A549 (cell line): ENCODE measurements around the gene DENND5A. TPM values are rescaled to one million over a fixed set of nuclear protein-coding genes. Genes with fewer than 3 reads are reported as not detected.

Experiments used
- ATAC-seq, 2 experiments: fragments of 200-7000 bp in 1 of 2; fragments of >200 bp in 1 of 2; cut with Nextera tagmentation in 1 of 2; cut with Tn5 transposase in 1 of 2; 3 replicates each; pipeline versions ENCODE4 v1.8.0 to v1.9.1; 2018 to 2020; ENCODE audit warnings: mild to moderate bottlenecking in 1 of 2, moderate library complexity in 1 of 2
- CTCF ChIA-PET: fragments of 300-600 bp; sonication (Branson Sonifier 250); formaldehyde crosslinking; extraction: SDS; loops from one replicate; lab custom pipeline; 2021; ENCODE audit warnings: antibody characterized with exemption, inconsistent platforms; lab: Yijun Ruan, JAX
- POLR2A ChIA-PET: fragments of 350-600 bp; formaldehyde crosslinking; extraction: SDS; loops from one replicate; lab custom pipeline; 2021; ENCODE audit warnings: antibody characterized with exemption, inconsistent platforms; lab: Yijun Ruan, JAX
- DNase-seq, 2 experiments: peaks; one replicate each; pipeline versions ENCODE4 v3.0.0 to v3.0.0-alpha.2; 2011 to 2016; ENCODE audit warnings: low read depth in 1 of 2, low spot score in 1 of 2
- FAIRE-seq: peaks from 2 replicates; lab custom pipeline; 2011; peaks lifted over from hg19 to GRCh38; lab: Jason Lieb, UNC
- H3K27ac ChIP-seq, 2 experiments: fragments of >200 bp; sonication (Bioruptor Twin); formaldehyde crosslinking; 3 replicates each; pipeline ENCODE4 v1.5.1; 2016 to 2017
- H3K4me1 ChIP-seq: fragments of >200 bp; sonication (Bioruptor Twin); formaldehyde crosslinking; 3 replicates; pipeline ENCODE4 v1.6.1; 2016
- H3K4me2 ChIP-seq: fragments of >200 bp; sonication (Bioruptor Twin); formaldehyde crosslinking; 3 replicates; pipeline ENCODE4 v1.6.1; 2016
- H3K4me3 ChIP-seq: fragments of >200 bp; sonication (Bioruptor Twin); formaldehyde crosslinking; 3 replicates; pipeline ENCODE4 v1.5.1; 2016
- H3K9me3 ChIP-seq: fragments of >200 bp; sonication (Bioruptor Twin); formaldehyde crosslinking; 3 replicates; pipeline ENCODE4 v1.6.1; 2016
- BCL3 ChIP-seq: fragments of >200 bp; sonication (Bioruptor Twin); formaldehyde crosslinking; IDR thresholded peaks from 3 replicates; pipeline ENCODE4 v1.6.1; 2016
- CEBPB ChIP-seq, 2 experiments: fragments of >200 bp in 1 of 2; sonication (Bioruptor Twin) in 1 of 2; formaldehyde crosslinking in 1 of 2; IDR thresholded peaks; 2 replicates each; pipeline ENCODE4 v1.6.1; 2012 to 2016
- CHD2 ChIP-seq: fragments of 150-350 bp; IDR thresholded peaks from 2 replicates; pipeline ENCODE4 v1.6.1; 2014; ENCODE audit warnings: low read length; ENCODE audit not compliant: partially characterized antibody
- CTCF ChIP-seq: fragments of >200 bp; sonication (Bioruptor Twin); formaldehyde crosslinking; IDR thresholded peaks from 3 replicates; pipeline ENCODE4 v1.5.1; 2016
- EHMT2 ChIP-seq: fragments of 200-600 bp; sonication (generic); IDR thresholded peaks from 2 replicates; pipeline ENCODE4 v1.6.1; 2016; ENCODE audit warnings: antibody characterized with exemption, low read depth, mild to moderate bottlenecking, moderate library complexity
- EP300 ChIP-seq, 2 experiments: fragments of >200 bp; sonication (Bioruptor Twin); formaldehyde crosslinking; IDR thresholded peaks; 2 replicates in 1 of 2; 3 replicates in 1 of 2; pipeline ENCODE4 v1.6.1; 2016 to 2017
- FOSL2 ChIP-seq, 2 experiments: fragments of 450-650 bp in 1 of 2; fragments of >200 bp in 1 of 2; sonication (Bioruptor Twin) in 1 of 2; formaldehyde crosslinking; IDR thresholded peaks; 2 replicates each; pipeline versions ENCODE4 v1.5.0 to v1.6.1; 2016 to 2020; ENCODE audit warnings: mild to moderate bottlenecking in 1 of 2, moderate library complexity in 1 of 2
- FOXS1 ChIP-seq: fragments of 250-450 bp; sonication (Bioruptor Pico); IDR thresholded peaks from 2 replicates; pipeline ENCODE4 v1.5.0; 2020; ENCODE audit warnings: mild to moderate bottlenecking, moderate library complexity
- GATA3 ChIP-seq: IDR thresholded peaks from 2 replicates; pipeline ENCODE4 v1.6.1; 2012; ENCODE audit warnings: borderline replicate concordance
- HES2 ChIP-seq: fragments of >200 bp; sonication (Bioruptor Twin); formaldehyde crosslinking; IDR thresholded peaks from 2 replicates; pipeline ENCODE4 v1.6.1; 2016
- HEYL ChIP-seq: fragments of 250-450 bp; sonication (Bioruptor Pico); IDR thresholded peaks from 2 replicates; pipeline ENCODE4 v1.8.0; 2021; ENCODE audit warnings: mild to moderate bottlenecking, moderate library complexity
- HMGXB4 ChIP-seq: fragments of 250-450 bp; sonication (Bioruptor Pico); IDR thresholded peaks from 2 replicates; pipeline ENCODE4 v1.5.0; 2021; ENCODE audit warnings: mild to moderate bottlenecking, moderate library complexity, borderline replicate concordance
- HOXA7 ChIP-seq: fragments of 250-450 bp; sonication (Bioruptor Pico); IDR thresholded peaks from 2 replicates; pipeline ENCODE4 v1.5.0; 2020; ENCODE audit warnings: mild to moderate bottlenecking, moderate library complexity
- HOXB13 ChIP-seq: fragments of 250-450 bp; sonication (Bioruptor Pico); IDR thresholded peaks from 2 replicates; pipeline ENCODE4 v1.5.0; 2020; ENCODE audit warnings: low read depth, mild to moderate bottlenecking, moderate library complexity
- KDM1A ChIP-seq: fragments of 200-600 bp; sonication (generic); IDR thresholded peaks from 2 replicates; pipeline ENCODE4 v1.6.1; 2016; ENCODE audit warnings: low read depth, mild to moderate bottlenecking
- MYC ChIP-seq: IDR thresholded peaks from 2 replicates; pipeline ENCODE4 v1.6.1; 2012; ENCODE audit warnings: mild to moderate bottlenecking, inconsistent platforms, low read length, improper control_type of control experiment, borderline replicate concordance
- NPAS2 ChIP-seq: fragments of 250-450 bp; sonication (Bioruptor Pico); IDR thresholded peaks from 2 replicates; pipeline ENCODE4 v1.8.0; 2022; ENCODE audit warnings: mild to moderate bottlenecking, moderate library complexity, borderline replicate concordance
- NR3C1 ChIP-seq: fragments of >200 bp; sonication (Bioruptor Twin); formaldehyde crosslinking; IDR thresholded peaks from 3 replicates; pipeline ENCODE4 v1.6.1; 2017
- PHF8 ChIP-seq: fragments of 200-600 bp; sonication (generic); IDR thresholded peaks from 2 replicates; pipeline ENCODE4 v1.6.1; 2016; ENCODE audit warnings: low read depth, mild to moderate bottlenecking, antibody characterized with exemption, moderate library complexity, borderline replicate concordance
- POLR2A ChIP-seq: IDR thresholded peaks from 2 replicates; pipeline ENCODE4 v1.6.1; 2012; ENCODE audit warnings: mild to moderate bottlenecking, low read length
- RAD21 ChIP-seq, 2 experiments: fragments of >200 bp in 1 of 2; sonication (Bioruptor Twin) in 1 of 2; formaldehyde crosslinking in 1 of 2; IDR thresholded peaks in 1 of 2; conservative IDR thresholded peaks in 1 of 2; 2 replicates in 1 of 2; 3 replicates in 1 of 2; pipeline ENCODE4 v1.6.1; 2012 to 2018; ENCODE audit warnings: inconsistent platforms in 1 of 2
- RARB ChIP-seq: fragments of 250-450 bp; sonication (Bioruptor Pico); IDR thresholded peaks from 2 replicates; pipeline ENCODE4 v1.8.0; 2021; ENCODE audit warnings: mild to moderate bottlenecking, moderate library complexity
- SMC3 ChIP-seq: fragments of >200 bp; sonication (Bioruptor Twin); formaldehyde crosslinking; IDR thresholded peaks from 3 replicates; pipeline ENCODE4 v1.6.1; 2018; ENCODE audit warnings: inconsistent platforms
- TFCP2L1 ChIP-seq: fragments of 250-450 bp; sonication (Bioruptor Pico); IDR thresholded peaks from 2 replicates; pipeline ENCODE4 v1.5.0; 2021; ENCODE audit warnings: mild to moderate bottlenecking
- ZFP36 ChIP-seq: fragments of 450-650 bp; IDR thresholded peaks from 2 replicates; pipeline ENCODE4 v1.6.1; 2014; ENCODE audit warnings: borderline replicate concordance; ENCODE audit not compliant: partially characterized antibody
- ZSCAN20 ChIP-seq: fragments of 250-450 bp; sonication (Bioruptor Pico); IDR thresholded peaks from 2 replicates; pipeline ENCODE4 v1.8.0; 2022; ENCODE audit warnings: mild to moderate bottlenecking, moderate library complexity
- WGBS: methylation state at CpG from one replicate; pipeline ENCODE4 v1.1.6; 2017; ENCODE audit errors: missing lambda C conversion rate; 5-methylcytosine and 5-hydroxymethylcytosine counted together
- polyA plus RNA-seq, 4 experiments: library from polyadenylated mRNA; depleted of rRNA in 3 of 4; stranded (reverse); fragments of >200 nt; fragmentation: RNase III in 1 of 4; extraction: RNeasy Plus Mini Kit Qiagen cat#74134 plus additional on column Dnase treatment in 1 of 4; gene quantifications; 2 replicates in 3 of 4; 3 replicates in 1 of 4; pipeline ENCODE4 v1.2.3, GENCODE V29; 2011 to 2017

Gene DENND5A
- polyA plus RNA-seq, 2 of the 4 experiments (the other 2 are of a cell fraction) = 36.6 to 88.7 TPM

- ChIA-PET CTCF (interaction anchor here (0.7 to 2.4 kb wide), 7 partner anchors 9 to 230 kb away, joined by 3 to 9 read pairs (median 4); no protein-coding TSS in a partner anchor), POLR2A (no interaction called here)
- WGBS = 78% methylated on average over 3 of the region's 3 CpGs
- Histone ChIP-seq H3K4me2 (no peak overlapping the region), H3K27ac (no peak overlapping the region), H3K4me3 (no peak overlapping the region), H3K4me1 (no peaks in the 10 kb centered on the region), H3K9me3 (no peaks in the 10 kb centered on the region)
- DNase-seq = peak in 1 of 2 experiments; percentile 62
- FAIRE-seq = no peak
- TF ChIP-seq MYC (no peak), HES2 (no peak), NPAS2 (CRISPR knock-in tag) (no peak), EP300 (IDR thresholded peaks at IDR 0.05) (no peak), FOSL2 (IDR thresholded peaks at IDR 0.05) (no peak), FOSL2 (CRISPR knock-in tag; IDR thresholded peaks at IDR 0.05) (no peak), GATA3 (no peak), KDM1A (no peak), HMGXB4 (CRISPR knock-in tag) (no peak), HOXA7 (CRISPR knock-in tag) (no peak), PHF8 (no peak), RAD21 (conservative IDR thresholded peaks at IDR 0.05 in 1 of 2, IDR thresholded peaks at IDR 0.05 in 1 of 2) (peak; percentile 51 to 60; a peak in 4 of 5 replicates), EHMT2 (no peak), SMC3 (0 out of 3 replicates have a peak, but pooled peaks have one; percentile 17), HEYL (CRISPR knock-in tag) (no peak), POLR2A (no peak), HOXB13 (CRISPR knock-in tag) (no peak), CHD2 (no peak), ZFP36 (no peak), CTCF (peak; percentile 13; the same call in 1 of the 3 replicates), FOXS1 (CRISPR knock-in tag) (no peak), ZSCAN20 (no peak), BCL3 (no peak), NR3C1 (no peak), TFCP2L1 (CRISPR knock-in tag) (no peak), RARB (CRISPR knock-in tag) (no peak), CEBPB (IDR thresholded peaks at IDR 0.05) (no peak)
- peak; percentile 58 to 67; a peak in 5 of 6 replicates for ATAC-seq
Measured at GRCh38 chr11:9276571-9276970, 11.4 kb upstream of the DENND5A start.
